ENCODE results near the gene CUL3.

CUL3 gene

DNA sequence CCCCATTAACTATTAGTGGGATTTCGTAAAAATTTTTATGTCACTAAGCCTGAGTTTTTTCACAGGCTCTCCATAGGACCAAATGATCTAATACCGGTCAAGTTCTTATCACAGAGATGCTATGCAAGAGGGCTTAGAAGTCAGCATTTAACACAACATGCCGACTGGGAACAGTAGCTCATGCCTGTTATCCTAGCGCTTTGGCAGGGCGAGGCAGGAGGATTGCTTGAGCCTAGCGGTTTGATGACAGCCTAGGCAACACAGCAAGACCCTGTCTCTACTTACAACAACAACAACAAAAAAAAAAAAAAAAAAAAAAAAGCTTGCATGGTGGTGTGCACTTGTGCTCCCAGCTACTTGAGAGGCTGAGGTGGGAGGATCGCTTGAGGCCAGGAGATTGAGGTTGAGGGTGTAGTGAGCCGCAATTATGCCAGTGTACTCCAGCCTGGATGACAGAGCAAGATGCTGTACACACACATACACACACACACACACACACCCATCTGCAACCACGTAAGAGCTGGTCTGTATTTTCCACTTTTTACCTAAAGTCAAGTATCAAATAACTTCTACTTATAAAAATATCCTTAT, 115.7 kb downstream of the CUL3 start:
- no peak for DNase-seq (ENCODE audit: low read depth)

DNA sequence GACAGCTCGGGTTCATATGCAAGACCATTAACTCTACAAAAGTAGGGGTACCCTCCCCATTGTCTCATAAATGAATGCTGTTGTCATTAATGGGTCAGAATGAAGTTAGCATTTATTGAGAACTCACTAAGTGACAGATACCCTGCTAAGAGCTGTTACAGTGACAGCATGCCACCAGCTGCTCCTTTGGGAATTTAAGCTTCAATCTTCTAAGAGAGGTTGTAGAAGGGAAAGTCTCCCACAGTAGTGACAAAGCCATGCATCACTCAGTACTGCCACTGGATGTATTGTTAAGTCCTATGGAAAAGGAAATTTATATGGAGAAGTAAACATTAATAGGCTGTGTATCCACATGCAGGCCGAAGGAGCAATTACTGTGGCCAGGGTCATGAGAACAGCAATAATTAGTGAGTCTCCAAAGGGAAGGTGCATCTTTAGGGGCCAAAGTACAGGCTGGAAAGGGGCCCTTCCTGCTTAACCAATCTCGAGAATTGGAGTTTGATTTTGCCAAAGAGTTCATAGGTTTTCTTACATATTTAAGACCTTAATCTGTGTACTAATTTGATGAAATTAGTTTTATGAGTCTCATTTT, 118.8 kb downstream of the CUL3 start:
- DNase-seq (ENCODE audit: low read depth): no peak

DNA sequence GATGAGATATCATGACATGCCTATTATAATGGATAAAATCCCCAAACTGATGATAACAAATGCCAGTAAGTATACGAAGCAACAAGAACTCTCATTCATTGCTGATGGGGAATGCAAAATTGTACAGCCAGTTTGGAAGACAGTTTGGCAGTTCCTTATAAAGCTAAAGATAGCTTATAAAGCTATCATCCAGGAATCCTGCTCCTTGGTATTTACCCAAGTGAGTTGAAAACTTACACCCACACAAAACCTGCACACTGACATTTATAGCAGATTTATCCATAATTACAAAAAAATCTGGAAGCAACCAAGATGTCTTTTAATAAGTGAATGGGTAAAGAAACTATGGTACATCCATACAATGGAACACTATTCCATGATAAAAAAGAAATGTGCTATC, 123.8 kb downstream of the CUL3 start:
- no peak for DNase-seq (ENCODE audit: low read depth)

DNA sequence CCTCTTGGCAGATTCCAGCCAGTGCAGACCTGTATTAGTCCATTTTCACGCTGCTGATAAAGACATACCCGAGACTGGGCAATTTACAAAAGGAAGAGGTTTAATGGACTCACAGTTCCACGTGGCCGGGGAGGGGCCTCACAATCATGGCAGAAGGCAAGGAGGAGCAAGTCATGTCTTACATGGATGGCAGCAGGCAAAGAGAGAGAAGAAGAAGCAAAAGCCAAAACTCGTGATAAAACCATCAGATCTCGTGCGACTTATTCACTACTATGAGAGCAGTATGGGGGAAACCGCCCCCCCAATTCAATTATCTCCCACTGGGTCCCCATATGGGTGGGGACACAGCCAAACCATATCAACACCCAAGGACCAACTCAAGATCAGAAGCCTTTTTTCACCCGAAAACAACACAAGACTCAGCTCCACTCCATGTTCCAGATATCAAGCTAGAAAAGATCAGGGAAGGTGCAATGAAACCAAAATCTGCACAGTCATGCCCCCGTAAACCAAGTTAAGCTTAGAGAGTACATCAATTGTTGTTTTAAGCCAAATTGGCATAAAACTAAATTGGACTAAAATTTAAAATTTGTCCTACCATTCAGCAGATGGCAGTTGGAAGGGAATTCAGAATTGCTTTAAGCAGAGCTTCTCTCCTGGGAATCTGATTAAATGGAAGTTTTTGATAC, 127.6 kb downstream of the CUL3 start:
- DNase-seq (ENCODE audit: low read depth): no peak

DNA sequence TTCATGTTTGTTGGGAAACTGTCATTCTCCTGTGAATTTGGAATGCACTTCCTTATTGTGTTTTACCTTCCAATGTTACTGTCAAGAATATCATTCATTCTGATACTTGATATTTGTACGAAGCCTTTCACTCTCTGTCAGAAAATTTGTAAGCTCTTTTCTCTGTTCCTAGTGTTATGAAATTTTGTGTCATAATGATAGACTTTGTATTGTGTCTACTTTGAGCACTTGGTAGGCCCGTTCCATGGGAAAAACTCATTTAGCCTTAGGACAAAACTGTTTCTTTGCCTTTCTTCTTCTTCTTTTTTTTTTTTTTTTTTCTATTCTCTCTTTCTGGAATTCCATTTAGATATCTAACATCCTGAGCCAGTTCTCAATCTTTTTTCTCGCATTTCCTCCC, 131.3 kb downstream of the CUL3 start:
- no peak for DNase-seq (ENCODE audit: low read depth)

DNA sequence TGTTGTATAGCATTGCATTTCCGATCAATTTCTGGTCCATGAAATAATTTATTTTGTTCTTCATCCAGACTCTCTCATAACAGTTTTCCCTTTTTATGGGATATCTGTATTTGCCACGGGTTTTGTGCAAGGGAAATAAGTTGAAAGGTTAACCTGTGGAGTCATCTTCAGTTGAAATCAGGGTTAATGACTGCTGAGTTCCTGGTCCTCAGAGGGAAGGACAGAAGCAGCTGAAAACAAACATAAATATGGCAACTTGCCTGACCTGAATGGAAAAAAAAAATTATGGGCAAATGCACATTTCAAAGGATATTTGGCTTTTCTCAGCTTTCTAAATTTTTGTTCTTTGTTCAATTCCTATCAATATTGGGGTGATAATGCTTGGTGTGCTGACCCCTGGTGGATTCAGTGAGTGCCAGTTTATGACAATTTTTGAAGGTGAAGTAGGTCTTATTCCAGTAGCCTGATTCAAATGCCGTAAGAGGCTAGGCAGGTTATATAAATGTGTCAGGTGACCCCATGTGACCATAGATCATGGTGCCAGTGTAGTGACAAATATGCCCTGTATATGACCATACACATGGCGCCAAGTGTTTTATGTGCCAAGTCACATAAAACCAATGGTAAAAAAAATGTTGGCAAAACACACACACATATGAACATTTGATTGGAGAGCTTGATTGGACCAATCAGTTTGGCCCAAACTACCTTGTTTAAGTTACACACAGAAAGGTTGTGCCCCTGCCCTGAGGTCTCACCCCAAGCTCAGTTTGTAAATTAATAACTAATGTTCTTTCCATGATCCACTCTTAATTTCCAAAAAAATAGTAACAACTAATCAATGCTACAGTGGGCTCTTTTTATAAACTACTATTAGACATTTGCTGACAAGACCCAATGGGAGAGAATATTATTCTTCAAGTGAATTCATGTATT, 135.7 kb downstream of the CUL3 start:
- DNase-seq (ENCODE audit: low read depth): no peak

DNA sequence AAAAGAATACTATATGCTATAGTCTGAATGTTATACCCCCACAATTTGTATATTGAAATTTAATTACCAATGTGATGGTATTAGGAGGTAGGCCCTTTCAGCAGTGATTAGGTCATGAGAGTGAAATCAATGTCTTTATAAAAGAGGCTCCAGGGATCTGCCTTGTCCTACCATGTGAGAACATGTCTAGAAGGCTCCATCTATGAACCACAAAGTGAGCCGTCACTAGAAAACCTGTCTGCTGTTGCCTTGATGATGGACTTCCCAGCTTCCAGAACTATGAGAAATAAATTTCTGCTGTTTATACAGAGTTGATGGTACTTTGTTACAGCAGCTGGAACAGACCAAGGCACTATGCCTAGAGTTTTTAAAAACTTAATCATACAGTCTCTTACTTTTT, 136.9 kb downstream of the CUL3 start:
- no peak for DNase-seq (ENCODE audit: low read depth)

DNA sequence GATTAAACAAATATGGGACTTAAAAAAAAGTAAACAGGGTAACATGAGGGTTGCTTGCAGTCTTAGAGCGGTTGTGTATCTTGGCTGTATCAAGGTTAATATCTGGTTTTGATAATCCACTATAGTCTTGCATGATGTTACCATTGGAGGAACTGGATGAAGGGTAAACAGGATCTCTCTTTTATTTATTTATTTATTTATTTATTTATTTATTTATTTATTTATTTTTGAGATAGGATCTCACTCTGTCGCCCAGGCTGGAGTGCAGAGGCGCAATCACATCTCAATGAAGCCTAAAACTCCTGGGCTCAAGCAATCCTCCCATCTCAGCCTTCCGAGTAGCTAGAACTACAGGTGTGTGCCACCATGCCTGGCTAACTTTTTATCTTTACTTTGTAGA, 140.4 kb downstream of the CUL3 start:
- no peak for DNase-seq (ENCODE audit: low read depth)

DNA sequence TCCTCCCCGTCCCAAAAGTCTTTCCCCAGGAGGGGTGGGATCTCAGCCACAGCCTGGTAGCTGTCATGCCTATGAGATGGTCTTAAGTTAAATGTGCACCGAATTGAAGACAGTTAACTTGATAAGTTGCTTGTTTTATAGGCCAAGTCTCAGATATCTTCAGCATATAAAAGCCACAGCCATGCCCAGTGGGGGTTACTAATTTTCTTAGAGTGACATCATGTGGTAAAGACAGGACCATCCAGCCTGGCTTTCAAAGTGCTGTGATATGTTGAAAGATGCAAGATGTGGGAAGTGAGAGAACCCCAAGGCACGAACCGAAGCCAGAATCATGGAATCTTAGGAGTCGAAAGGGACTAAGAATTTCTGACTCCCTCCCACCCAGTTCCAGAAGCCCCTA, 141.1 kb downstream of the CUL3 start:
- no peak for DNase-seq (ENCODE audit: low read depth)

DNA sequence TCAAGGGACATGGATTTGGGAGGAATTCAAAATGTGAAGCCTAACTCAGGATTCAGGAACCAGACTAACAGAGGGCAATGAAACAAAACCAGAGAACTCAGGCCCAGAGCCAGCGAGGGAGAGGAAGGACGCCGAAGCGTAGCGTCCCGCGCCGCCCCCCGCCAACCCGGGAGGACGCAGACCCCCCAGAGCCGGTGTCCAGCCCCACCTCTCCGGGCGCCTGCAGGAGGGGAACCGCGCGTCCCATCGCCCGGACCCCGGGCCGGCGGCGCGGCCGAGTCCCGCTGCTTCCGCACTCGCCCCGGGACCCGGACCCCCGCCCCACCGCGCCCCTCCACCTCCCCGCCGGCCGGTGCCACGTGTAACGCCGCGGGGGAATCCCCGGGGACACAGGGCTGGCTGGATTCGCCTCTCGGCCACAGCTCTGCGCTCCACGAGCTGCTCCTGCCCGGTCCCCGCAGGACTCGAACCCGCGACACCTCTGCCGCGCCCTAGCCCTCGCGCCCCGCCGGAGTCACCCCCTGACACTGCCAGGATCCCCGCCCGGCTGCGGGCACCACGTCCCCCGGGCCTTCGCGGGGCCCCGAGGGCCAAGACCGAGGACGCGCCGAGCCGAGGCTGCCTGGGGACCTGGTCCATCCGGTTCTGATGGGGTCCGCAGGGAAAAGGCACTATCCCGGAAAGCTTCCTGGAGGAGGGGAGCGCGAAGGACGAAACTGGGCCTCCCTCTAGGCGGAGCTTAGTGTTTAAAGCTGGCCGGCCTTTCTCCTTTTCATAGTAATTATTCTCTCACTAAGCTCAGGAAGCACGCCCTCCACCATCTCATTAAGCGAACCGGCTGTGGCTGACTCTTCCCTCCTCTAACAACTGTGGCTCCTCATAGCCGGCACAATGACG, 142.8 kb downstream of the CUL3 start:
- DNase-seq (ENCODE audit: low read depth): no peak

DNA sequence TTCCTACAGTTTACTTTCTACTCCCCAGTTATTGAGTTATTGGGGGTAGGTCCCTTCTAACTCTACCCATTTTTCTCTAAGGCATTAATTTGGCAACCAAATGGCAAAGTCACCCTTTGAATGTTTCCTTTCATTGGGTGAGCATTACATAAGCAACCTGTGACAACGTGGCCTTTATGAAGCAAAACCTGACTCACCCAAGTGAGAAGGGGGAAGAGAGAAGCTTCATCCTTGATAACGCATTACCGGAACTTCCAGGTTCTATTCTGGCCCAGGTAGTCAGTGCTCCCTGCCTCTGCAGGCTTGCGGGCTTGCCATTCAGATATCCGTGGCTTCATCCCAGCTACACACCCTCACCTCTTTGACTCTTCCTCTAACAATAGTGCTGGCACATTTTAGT, 144.2 kb downstream of the CUL3 start:
- no peak for DNase-seq (ENCODE audit: low read depth)

DNA sequence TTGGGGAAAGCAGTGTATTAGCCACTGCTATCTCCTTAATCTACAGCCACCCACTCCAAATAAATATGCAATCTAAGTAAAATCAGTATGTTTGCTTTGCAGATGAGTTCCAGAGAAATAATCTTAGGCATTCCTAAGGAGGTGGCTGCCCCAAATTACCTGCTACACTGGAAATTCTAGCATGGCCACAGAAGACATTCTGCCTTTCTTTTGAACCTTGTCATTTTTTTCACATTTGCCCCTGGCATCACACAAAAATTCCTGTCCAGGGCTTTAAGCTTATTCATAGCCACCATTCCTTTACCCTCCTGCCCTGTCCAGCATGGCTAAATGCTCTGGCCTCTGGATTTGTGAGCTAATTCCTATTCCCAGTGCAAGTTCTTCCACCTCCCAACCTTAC, 146.4 kb downstream of the CUL3 start:
- DNase-seq (ENCODE audit: low read depth): no peak

DNA sequence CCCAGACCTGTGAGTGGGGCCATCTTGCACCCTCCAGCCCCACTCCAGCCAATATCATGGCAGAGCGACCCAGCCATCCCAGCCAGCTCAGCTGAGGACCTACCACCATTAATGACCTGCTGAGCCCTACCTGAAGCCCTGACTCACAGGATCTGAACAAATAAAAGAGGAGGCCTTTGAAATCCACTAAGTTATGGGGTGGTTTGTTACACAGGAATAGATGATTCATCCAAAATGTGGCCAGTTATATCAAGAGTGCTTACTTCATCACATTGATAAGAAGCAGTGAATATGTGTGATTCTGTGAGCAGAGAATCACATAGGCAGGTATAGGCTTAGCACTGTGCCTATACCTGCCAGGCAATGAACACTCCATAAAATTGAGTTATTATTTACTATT, 148.5 kb downstream of the CUL3 start:
- no peak for DNase-seq (ENCODE audit: low read depth)

DNA sequence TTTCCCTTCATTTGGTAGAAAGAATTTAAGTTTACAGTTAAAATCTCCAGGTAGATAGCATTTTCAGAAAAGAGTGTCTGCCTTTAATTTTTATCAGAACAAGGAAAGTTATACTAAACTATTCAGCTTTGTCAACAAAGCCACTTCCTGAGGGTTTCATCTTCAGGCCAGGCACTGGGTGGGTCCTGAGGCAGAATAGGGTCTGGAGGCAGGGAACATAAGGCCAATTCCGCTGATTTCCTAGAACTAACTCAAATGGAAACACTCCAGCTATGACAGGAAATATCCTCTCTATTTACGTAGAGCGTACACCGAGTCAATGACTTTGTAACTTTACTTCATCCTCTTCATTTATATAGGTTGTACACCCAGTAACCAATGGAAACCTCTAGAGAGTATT, 150.5 kb downstream of the CUL3 start:
- DNase-seq (ENCODE audit: low read depth): no peak

DNA sequence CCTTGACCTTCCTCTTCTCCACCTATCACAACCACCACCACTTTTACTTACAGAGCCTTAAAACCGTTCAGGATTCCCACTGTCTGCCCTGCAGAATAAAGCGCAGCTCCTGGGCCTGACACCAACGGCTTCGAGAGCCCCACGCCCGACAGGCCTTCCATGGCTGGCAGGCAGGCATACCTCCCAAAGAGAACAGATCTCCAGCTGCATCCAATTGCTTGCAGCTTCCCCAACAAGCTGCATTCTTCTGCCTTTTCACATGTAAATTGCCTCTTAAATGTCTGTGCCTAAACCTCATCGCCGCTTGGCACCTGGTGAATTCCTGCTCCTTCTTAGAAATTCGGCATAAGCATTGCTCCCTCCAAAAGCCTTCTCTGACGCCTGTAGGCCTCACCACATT, 151.7 kb downstream of the CUL3 start:
- no peak for DNase-seq (ENCODE audit: low read depth)

DNA sequence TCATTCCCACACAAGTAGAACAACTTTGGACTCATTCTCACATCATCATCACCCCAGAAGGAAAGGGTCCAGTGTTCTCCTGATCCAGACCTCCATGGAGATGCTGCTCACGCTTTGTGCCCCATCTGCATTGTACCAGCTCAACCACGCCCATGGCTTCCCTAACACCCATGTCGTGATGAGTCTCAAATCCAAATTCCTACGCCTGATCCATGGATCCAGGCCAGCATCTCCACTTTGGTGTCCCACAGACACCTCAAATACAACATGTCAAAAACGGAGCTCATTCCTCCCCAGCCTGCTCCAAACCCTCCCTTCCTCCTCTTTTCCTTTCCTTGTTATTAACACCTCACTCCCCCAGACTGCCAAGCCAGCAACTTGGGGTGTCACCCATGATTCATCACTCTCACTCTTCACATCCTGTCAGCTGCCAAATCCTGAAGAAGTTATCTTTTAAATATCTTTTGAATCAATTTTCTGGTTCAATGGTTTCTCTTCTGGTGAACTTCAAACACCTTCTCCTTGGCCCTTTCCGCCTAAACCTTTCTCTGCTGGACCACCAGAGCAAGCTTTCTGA, 153.1 kb downstream of the CUL3 start:
- DNase-seq (ENCODE audit: low read depth): no peak

DNA sequence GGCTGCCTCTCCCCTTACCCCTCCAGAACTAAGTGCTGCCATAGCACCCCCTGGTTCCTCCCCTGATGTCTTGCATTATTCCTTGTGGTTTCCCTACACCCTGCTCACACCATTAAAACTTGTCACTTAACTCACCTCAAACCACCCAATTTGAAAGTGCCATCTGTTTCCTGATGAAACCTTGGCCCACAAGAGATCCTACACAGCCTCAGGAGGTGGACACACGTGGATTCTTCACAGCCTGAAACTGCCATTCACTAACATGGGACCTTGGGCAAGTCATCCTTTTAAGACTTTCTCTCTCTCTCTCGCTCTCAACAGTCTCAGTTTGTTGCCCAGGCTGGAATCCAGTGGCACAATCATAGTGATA, 155.7 kb downstream of the CUL3 start:
- DNase-seq (ENCODE audit: low read depth): no peak

DNA sequence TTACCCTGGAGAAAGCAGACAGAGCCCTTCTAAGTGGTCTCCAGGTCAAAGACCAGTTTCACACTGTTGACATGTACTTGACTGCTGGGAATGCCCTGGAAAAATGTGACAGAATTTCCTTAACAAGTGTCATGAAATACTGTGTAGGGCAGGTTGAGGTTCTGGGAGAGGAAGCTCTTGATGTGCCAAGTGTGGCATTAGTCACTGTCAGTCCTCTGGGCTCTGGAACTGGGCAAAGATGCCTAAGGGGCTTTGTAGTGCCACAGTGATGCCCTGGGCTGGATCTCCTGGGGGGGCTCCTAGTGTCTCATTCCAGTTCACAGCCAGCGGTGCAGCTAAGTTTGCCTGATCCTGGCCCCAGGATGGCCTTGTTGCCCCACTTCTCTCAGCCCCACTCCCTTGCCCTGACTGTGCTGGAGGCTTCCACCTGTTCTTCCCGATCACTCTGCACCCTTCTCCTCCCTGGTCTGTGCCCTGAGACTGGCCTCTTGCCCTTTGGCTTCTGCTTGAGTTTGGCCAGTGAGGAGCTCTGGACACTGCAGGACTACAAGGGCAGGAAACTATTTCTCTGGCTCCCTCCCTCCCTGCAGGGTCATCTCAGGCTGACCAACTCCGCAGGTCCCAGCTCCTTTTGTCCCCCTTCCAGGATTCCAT, 156.2 kb downstream of the CUL3 start:
- DNase-seq (ENCODE audit: low read depth): no peak

DNA sequence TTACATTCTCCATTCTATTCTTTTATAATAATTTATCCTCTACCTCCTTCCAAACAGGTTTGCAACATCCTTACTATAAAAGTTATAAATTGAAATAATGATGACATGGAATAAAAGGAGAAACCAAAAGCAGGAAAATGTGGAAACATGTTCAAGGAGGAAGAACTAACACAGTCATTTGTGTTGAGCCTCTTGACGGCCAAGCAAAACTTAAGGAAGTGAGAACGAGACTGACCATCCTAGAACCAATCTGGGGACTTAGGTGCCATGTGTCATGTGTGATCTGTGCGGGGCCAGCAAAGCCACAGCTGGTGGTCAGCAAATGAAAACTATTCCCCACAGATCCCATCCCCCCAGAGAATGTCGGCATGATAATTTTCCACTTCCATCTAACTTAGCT, 157.7 kb downstream of the CUL3 start:
- DNase-seq (ENCODE audit: low read depth): no peak

DNA sequence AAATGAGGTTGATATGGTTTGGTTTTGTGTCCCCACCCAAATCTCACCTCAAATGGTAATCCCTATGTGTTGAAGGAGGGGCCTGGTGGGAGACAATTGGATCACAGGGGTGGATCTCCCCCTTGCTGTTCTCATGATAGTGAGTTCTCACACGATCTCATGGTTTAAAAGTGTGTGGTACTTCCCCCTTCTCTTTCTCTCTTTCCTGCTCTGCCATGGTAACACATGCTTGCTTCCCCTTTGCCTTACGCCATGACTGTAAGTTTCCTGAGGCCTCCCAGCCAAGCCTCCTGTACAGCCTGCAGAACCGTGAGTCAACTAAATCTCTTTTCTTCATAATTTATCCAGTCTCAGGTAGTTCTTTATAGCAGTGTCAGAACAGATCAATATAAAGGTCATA, 158.5 kb downstream of the CUL3 start:
- no peak for DNase-seq (ENCODE audit: low read depth)

DNA sequence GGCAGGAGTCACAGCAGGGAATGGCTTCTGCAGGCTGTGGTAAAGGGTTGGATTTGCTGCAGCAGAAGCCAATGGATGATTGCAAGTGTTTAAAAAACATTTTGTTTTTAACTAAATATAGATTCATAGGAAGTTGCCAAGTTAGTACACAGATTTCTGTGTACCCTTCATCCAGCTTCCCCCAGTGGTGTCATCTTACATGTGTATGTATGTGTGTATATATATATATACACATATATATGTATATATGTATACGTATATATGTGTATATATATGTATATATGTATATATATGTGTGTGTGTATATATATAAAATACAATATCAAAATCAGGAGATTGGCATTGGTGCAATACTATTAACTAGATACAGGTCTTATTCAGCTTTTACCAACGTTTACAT, 164.1 kb downstream of the CUL3 start:
- DNase-seq (ENCODE audit: low read depth): no peak
